Stimulated activated CD4-positive, alpha-beta T cell treated with anti-CD3 and anti-CD28 coated beads, Interleukin-15, amount 100 ng/mL, for 1 hour (primary cell): Measurements from ENCODE around the gene GPR87.

Experiments used
- DNase-seq, 2 donors: peaks; one replicate each; pipeline ENCODE4 v3.0.0-alpha.2; 2020; ENCODE audit warnings: low read depth in 1 of 2, low spot score in 1 of 2

GPR87 gene

DNA sequence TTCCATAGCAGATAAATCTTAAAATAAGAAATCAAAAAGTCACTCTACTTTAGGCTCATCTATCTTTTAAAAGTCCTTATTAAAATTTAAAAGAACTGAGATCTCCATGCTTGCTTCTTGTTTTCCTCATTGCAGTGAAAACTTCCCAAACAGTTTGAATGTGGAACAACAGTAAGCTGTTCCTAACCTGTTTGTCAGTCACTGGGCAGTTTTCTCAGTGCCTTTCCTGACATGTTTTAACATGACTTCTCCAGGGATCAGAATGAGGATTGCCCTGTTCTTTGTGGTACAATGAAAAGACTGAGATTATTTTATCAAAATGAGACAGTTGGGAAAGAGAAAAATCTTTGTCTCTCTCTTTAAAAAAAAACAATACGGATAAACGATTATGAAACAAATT is 774 bp downstream of the GPR87 start:
- DNase-seq = no peak

- DNase-seq = no peak
Observed at GRCh38 chr3:151315136-151315535, 1.5 kb downstream of the GPR87 start.

GRCh38 chr3:151314593-151314992 is 2.0 kb downstream of the GPR87 start:
- DNase-seq = no peak

GRCh38 chr3:151314137-151314536 is 2.5 kb downstream of the GPR87 start:
- no peak for DNase-seq

DNA sequence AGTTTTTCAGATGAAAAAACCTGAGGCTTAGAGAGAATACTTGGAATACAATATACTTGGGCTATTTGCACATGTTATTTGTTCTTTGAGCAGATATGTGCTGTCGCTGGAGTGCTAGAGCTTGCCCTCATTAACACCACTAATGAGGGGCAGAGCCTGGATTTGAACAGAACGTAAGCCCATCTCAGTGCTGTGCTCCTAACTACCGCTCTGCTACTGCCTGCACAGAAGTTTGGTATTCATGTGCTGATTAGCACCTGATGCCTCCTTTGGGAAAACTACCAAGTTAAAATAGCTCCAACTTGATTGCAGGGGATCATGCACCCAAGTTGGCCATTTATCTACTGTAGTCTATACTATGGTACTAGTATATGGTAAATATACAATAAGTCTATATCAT is 3.6 kb downstream of the GPR87 start:
- no peak for DNase-seq

GRCh38 chr3:151309566-151309965 is 7.1 kb downstream of the GPR87 start:
- DNase-seq = no peak

- DNase-seq = no peak
Observed at GRCh38 chr3:151307583-151308488, 8.8 kb downstream of the GPR87 start.

DNA sequence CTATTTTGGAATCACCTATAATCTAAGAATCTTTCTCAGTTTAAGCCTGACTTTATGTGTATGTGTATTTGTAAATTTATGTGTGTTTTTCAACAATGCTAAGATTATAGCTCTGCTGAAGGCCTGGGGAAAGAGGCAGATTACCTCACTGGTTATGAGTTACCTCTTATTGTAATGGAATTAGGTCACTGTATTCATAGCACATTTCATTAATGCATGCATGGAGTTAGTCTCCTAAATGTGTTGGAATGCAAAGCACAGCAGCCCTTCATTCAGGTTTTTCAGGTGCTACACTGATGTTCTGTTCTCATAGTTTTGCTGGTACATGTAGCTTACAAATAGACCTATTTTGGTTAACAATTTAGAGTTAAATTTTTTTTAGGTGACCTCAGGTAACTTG is 9.5 kb downstream of the GPR87 start:
- no peak for DNase-seq

DNA sequence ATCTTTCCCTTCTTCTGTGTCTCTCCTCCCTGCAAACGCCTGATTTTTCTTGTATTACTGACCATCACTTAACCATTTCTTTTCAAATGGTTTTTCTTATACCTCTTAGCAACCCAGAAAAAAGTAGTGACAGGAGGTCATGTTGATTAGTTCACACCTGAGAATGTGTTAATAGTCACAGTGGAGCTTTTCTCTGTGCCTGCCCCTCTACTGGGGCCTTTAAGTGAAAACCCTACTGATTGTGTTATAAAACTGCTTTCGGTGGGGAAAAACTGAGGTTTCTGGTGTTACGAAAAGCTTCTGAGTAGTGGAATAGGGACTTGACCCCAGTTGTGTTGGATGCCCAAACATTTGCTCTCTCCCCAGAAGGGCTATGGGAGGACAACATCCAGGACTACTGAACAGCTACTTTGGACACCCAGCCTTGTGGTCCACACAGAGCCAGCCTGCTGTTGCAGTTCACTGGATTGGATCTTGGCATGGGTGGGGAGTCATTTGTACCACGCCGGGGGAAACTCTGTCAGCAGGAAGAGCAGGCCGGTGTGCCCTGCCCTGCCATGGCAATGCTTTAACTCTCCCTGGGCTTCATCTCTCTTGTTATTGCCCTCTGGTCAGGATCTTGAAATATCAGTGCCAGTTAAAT is 10.3 kb downstream of the GPR87 start:
- DNase-seq = no peak

GRCh38 chr3:151305775-151306151 is 10.9 kb downstream of the GPR87 start:
- DNase-seq = no peak

DNA sequence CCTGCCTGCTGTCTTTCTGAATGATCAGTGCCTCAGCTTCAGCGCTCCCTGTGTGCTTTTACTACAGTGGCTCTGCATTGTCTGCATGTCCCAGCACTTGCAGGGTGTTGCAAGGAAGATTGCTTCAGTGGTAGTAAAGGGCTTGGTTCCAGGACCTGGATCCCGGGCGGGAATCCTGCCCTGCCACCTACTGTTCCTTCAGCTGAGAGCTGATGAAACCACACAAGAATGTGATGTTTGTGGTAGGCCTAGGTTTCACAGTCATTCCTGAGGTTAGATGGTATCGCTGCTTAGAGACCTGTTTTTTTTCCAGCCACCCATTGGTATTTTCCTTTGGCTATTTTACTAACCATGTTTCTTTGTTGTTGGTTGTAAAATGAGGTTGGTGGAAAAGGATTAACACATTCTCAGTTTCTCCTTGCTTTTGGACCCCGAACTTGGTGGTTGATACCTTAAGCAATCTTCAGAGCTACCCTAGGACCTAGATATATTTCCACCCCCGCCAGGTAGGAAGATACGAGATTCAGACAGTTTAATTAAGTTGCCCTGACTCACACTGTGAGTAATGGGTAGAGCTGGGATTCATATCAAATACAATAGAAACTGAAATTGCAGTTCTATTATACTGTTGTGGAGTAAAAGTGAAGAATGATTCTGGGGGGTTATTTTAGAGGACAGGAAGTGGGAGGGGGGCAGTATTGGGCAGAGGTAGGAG is 11.4 kb downstream of the GPR87 start:
- no peak for DNase-seq

- no peak for DNase-seq
Observed at GRCh38 chr3:151303751-151304150, 12.9 kb downstream of the GPR87 start.

- no peak for DNase-seq
Observed at GRCh38 chr3:151301787-151302186, 14.8 kb downstream of the GPR87 start.

DNA sequence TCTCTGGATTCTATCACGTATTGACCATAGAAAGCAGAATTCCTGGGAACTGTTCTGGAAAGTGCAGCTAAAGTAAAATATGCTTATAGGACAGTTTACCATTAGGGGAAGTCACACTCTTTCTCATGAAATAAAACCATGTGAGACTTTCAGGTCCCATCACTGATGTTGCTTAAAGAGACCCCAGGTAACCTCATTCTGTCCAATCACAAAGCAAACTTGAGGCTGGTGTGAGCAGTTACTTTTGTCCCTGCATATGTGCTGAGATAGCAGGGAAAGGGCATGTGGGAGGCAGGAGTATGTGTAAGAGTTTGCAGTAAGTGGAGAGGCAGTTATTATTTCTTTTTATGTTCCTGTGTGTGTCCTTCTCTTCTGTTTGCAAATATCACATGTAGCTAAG is 16.1 kb downstream of the GPR87 start:
- no peak for DNase-seq

GRCh38 chr3:151299006-151299405 is 17.6 kb downstream of the GPR87 start:
- no peak for DNase-seq

DNA sequence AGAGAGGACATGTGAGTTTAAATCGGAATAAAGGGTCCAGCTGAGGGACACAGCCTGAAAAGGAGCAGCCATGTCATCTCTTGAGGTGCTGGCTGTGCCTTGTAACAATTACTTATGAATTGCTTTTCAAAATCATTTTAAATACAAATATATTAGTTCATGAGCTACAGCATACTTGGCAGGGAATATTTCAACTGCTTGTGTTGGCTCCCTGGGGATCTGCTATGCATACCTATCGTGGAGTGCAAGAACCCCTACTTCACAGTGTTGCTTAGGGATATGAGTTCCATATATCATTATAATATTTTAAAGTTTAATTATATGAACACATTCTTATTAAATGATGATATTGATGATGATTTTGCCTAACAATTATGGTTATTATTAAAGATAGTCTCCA is 19.2 kb downstream of the GPR87 start:
- no peak for DNase-seq

DNA sequence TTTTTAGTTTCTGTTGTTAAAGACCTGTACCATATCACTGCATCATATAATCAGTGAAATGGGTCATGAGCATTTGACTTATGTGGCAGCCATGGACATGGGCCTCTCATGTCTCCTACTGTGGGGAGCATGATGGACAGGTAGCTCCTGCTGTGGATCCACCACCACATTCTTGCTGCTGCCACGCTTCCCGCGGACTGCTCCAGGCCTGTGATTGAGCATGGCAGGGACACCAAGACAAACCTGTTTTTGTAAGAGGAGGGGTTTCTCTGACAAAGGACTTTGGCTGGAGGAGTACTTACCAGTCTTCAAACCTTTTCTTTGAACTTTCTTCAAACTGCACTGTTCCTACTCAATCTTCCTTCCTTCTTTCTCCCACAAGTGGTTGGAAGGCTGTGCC is 20.4 kb downstream of the GPR87 start:
- no peak for DNase-seq

DNA sequence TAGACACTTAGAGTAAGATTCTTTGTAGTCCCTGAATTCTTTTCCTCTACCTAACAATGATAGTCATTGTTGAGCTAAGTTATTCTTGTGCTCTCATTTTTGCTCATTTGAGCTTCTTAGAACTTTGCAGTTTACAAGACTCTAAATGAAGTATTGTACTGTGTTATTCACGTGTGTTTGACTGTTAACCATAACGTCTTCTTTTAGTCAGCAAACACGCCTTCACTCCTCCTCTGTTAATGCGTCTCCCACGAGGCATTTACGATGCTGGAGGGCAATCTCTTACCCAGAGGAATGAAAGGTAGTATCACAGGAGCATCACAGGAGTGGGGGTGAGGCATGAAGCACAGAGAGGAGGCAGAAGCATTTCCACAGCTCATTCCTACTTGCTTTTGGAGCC is 23.5 kb downstream of the GPR87 start:
- DNase-seq = no peak

- DNase-seq = no peak
Observed at GRCh38 chr3:151290673-151291072, 25.9 kb downstream of the GPR87 start.

DNA sequence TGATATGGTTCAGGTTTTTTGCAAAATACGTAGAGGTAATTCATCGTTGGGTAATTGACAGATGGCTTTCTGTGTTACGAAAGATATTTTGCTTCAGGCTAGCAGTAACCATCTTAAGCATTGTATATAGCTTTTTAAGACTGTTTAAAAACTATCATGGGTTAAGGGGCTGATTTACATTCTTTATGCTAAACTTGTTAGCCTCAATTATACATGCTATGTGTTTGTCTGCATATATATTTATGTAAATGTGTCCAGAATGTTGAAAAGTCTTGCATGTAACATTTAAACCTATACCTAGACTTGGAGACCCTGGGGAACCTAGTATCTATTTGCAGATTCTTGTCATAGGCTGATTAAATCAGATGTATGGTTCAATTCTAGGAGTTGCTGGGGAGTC is 27.2 kb downstream of the GPR87 start:
- no peak for DNase-seq

DNA sequence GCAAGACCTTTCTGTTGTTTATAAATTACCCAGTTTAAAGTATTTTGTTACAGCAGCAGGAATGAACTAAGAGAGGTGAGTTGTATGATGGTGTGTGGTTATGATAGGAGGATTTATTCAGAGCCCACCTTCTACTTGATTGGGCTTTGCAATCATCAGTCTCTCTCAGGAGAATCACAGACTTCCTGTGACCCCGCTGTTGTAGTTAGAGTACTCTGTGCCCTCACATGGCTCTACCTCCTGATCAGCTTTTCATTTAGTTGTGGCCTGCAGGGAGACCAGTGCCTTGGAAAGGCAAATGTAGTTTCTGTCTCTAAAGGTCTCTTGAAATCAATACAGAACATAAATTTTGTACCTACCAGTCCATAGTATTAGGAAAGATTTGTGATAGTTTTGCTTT is 30.7 kb downstream of the GPR87 start:
- no peak for DNase-seq

DNA sequence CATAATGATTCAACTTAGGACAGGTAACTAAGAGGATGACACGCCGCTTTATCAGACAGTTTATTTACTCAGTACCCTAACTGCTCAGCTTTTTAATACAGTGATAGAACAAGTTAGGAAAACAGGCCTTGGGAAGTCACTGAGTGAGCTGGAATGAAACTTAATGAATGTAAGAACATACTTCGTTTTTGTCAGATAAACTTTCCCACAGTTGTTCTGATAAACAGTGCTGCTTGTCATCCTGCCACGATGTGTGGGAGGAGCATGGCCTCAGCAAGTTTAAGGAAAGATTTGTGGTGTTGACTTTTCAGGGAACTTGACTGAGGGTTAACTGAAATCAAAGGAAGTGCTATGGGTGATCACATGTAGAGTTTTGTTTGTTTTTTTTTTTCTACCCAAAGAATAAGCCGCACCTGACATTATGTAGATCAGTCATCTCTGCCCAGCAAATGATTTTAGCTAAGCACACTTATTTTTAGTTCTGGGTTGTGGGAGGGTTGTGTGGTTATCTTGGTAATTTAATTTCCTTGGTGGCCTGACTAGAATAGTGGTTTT is 32.6 kb downstream of the GPR87 start:
- no peak for DNase-seq
